Measurements from ENCODE around the gene TRAF2. TPM values are rescaled to one million over a fixed set of nuclear protein-coding genes. Genes with fewer than 3 reads are reported as not detected.

TRAF2 gene
- total and polyA plus RNA-seq, 2 of the 4 experiments (the other 2 are of a cell fraction), result 6.6 to 12.0 TPM

DNA sequence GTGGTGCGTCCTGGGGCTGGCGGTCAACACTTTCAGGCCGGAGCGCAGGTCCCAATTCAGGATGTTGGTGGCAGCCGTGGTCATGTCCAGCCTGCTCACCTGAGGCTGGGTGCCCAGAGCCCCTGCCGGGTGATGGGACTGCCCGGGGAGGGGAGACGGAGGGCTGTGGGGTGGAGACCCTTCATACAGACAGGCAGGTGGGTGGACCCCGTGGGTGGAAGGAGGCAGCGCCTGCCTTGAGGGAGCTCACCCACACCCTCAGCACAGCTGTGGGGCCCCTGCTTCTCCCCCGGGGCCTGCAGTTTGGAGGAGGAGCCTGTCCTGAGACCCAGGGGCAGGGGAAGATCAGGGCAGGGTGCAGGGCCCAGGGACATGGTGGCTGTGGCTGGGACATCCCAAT, 84.0 kb downstream of the TRAF2 start:
- DNase-seq (no peak), ATAC-seq (ENCODE audit: low read depth) (no peak)
- no peak overlapping the region for H4K5ac ChIP-seq (ENCODE audit: low read depth, low read length)
- no peaks in the 10 kb centered on the region for H3K9me3 ChIP-seq (ENCODE audit: control insufficient read depth, insufficient read depth, low read length)
- POLR2A ChIA-PET (ENCODE audit: unreplicated experiment), result no interaction called here
- H4K91ac ChIP-seq (ENCODE audit: insufficient read depth, low read depth, low read length), result no peak overlapping the region
- H3K9ac ChIP-seq (ENCODE audit: low read depth, low read length), result no peak overlapping the region
- H2BK15ac ChIP-seq (ENCODE audit: low read depth, low read length), result no peak overlapping the region
- H3K36me3 ChIP-seq (ENCODE audit: control insufficient read depth, insufficient read depth, low read length), result no peaks in the 10 kb centered on the region
- H2AK5ac ChIP-seq (ENCODE audit: low read depth, low read length), result no peak overlapping the region
- H3K9me1 ChIP-seq (ENCODE audit: insufficient read depth, low read length), result no peaks in the 10 kb centered on the region
- no peak overlapping the region for H3K27ac ChIP-seq (ENCODE audit: insufficient read depth, low read length)
- no peak overlapping the region for H2AFZ ChIP-seq (replicated peaks; ENCODE audit: low read length, poor library complexity)
- no peaks in the 10 kb centered on the region for H4K20me1 ChIP-seq (ENCODE audit: insufficient read depth, low read length)
- no peak overlapping the region for H3K56ac ChIP-seq (ENCODE audit: extremely low read depth, insufficient read depth, low read length)
- in situ Hi-C loops (cut with MboI; ENCODE audit: low sequenced_read_pairs), result no loop called here
- no peaks in the 10 kb centered on the region for H3K4me1 ChIP-seq (ENCODE audit: control insufficient read depth, insufficient read depth, low read length)
- no peak overlapping the region for H3K4me3 ChIP-seq (ENCODE audit: insufficient read depth, low read depth, low read length)
- H2BK120ac ChIP-seq (ENCODE audit: low read depth, low read length), result no peak overlapping the region
- no peaks in the 10 kb centered on the region for H3K79me1 ChIP-seq (ENCODE audit: low read depth in 1 of 2, low read length in 2 of 2)
- no peak overlapping the region for H4K8ac ChIP-seq (ENCODE audit: low read depth in 2 of 2, low read length in 2 of 2)
- no peak overlapping the region for H2AK9ac ChIP-seq (replicated peaks; ENCODE audit: low read depth, low read length, poor library complexity)
- no peak for TF ChIP-seq SMC3 (IDR thresholded peaks at IDR 0.05; ENCODE audit: low read depth, low read length)
- TF ChIP-seq RAD21 (IDR thresholded peaks at IDR 0.05; ENCODE audit: low read length), result no peak
- TF ChIP-seq NFE2L2 (IDR thresholded peaks at IDR 0.05; ENCODE audit: low read depth, low read length), result no peak
- TF ChIP-seq MXI1 (IDR thresholded peaks at IDR 0.05; ENCODE audit: borderline replicate concordance, low read depth, low read length), result no peak
- no peak for TF ChIP-seq POLR2A (IDR thresholded peaks at IDR 0.05; ENCODE audit: low read depth, low read length)
- TF ChIP-seq, protein P1, sequence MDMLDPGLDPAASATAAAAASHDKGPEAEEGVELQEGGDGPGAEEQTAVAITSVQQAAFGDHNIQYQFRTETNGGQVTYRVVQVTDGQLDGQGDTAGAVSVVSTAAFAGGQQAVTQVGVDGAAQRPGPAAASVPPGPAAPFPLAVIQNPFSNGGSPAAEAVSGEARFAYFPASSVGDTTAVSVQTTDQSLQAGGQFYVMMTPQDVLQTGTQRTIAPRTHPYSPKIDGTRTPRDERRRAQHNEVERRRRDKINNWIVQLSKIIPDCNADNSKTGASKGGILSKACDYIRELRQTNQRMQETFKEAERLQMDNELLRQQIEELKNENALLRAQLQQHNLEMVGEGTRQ (IDR thresholded peaks at IDR 0.05; ENCODE audit: low read depth, low read length), result no peak
- TF ChIP-seq, protein P2, sequence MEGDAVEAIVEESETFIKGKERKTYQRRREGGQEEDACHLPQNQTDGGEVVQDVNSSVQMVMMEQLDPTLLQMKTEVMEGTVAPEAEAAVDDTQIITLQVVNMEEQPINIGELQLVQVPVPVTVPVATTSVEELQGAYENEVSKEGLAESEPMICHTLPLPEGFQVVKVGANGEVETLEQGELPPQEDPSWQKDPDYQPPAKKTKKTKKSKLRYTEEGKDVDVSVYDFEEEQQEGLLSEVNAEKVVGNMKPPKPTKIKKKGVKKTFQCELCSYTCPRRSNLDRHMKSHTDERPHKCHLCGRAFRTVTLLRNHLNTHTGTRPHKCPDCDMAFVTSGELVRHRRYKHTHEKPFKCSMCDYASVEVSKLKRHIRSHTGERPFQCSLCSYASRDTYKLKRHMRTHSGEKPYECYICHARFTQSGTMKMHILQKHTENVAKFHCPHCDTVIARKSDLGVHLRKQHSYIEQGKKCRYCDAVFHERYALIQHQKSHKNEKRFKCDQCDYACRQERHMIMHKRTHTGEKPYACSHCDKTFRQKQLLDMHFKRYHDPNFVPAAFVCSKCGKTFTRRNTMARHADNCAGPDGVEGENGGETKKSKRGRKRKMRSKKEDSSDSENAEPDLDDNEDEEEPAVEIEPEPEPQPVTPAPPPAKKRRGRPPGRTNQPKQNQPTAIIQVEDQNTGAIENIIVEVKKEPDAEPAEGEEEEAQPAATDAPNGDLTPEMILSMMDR (conservative IDR thresholded peaks at IDR 0.05; ENCODE audit: low read depth, low read length), result no peak
- no peak for TF ChIP-seq RCOR1 (IDR thresholded peaks at IDR 0.05; ENCODE audit: insufficient replicate concordance, low read length)
- no peak for TF ChIP-seq CEBPB (IDR thresholded peaks at IDR 0.05; ENCODE audit: low read depth, low read length)
- TF ChIP-seq MAZ (IDR thresholded peaks at IDR 0.05; ENCODE audit: borderline replicate concordance, low read depth, low read length), result no peak
- TF ChIP-seq, protein P3, sequence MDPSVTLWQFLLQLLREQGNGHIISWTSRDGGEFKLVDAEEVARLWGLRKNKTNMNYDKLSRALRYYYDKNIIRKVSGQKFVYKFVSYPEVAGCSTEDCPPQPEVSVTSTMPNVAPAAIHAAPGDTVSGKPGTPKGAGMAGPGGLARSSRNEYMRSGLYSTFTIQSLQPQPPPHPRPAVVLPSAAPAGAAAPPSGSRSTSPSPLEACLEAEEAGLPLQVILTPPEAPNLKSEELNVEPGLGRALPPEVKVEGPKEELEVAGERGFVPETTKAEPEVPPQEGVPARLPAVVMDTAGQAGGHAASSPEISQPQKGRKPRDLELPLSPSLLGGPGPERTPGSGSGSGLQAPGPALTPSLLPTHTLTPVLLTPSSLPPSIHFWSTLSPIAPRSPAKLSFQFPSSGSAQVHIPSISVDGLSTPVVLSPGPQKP (IDR thresholded peaks at IDR 0.05; ENCODE audit: borderline replicate concordance, low read depth, low read length), result no peak
- TF ChIP-seq MAFK (IDR thresholded peaks at IDR 0.05; ENCODE audit: low read depth, low read length), result no peak
- no peak for TF ChIP-seq CHD1 (IDR thresholded peaks at IDR 0.05; ENCODE audit: low read depth, low read length)
- no peak overlapping the region for H2BK20ac ChIP-seq (ENCODE audit: low read depth, low read length)
- no peak overlapping the region for H3K23ac ChIP-seq (ENCODE audit: low read depth, low read length)
- WGBS, 2 experiments (ENCODE audit: extremely low coverage in 2 of 2, insufficient read length in 1 of 2), result no CpG with 5 or more reads among the region's 11 CpGs
- H3K27me3 ChIP-seq (ENCODE audit: control insufficient read depth, insufficient read depth, low read length), result peaks cover 19% of the 10 kb centered on the region
- no TSS peak for BruUV-seq (replicated peaks)
- CTCF ChIA-PET, result no interaction called here
- intact Hi-C loops (cut with micrococcal nuclease), result no loop called here
- no peak overlapping the region for H3K4ac ChIP-seq (ENCODE audit: low read depth, low read length)
- H3K14ac ChIP-seq (replicated peaks; ENCODE audit: low read depth, low read length), result no peak overlapping the region
- no peak overlapping the region for H2BK5ac ChIP-seq (ENCODE audit: low read depth, low read length, poor library complexity, severe bottlenecking)
- dilution Hi-C loops (cut with HindIII; ENCODE audit: low sequenced_read_pairs, unreplicated experiment), result no loop called here
- H3K4me2 ChIP-seq (ENCODE audit: low read depth, low read length), result no peak overlapping the region
- no peak overlapping the region for H3K18ac ChIP-seq (ENCODE audit: low read depth, low read length)
